Cardiac fibroblast (primary cell): Measurements from ENCODE around the gene KLHL29.

Source experiments
- DNase-seq, 2 donors: peaks; one replicate each; pipeline versions ENCODE4 v3.0.0 to v3.0.0-alpha.2; 2010; ENCODE audit warnings: low read depth in 2 of 2
- H3K4me3 ChIP-seq, 2 donors: replicated peaks in 1 of 2; 1 replicate in 1 of 2; 2 replicates in 1 of 2; pipeline ENCODE4 v1.5.1; 2011; ENCODE audit warnings: low read depth in 2 of 2, low read length in 2 of 2, mild to moderate bottlenecking in 2 of 2, moderate library complexity in 1 of 2
- TF ChIP-seq, protein P1 (sequence below): IDR thresholded peaks from one replicate; pipeline ENCODE4 v1.5.1; 2011; ENCODE audit warnings: low read depth, mild to moderate bottlenecking, low read length, inconsistent platforms

Gene KLHL29

DNA sequence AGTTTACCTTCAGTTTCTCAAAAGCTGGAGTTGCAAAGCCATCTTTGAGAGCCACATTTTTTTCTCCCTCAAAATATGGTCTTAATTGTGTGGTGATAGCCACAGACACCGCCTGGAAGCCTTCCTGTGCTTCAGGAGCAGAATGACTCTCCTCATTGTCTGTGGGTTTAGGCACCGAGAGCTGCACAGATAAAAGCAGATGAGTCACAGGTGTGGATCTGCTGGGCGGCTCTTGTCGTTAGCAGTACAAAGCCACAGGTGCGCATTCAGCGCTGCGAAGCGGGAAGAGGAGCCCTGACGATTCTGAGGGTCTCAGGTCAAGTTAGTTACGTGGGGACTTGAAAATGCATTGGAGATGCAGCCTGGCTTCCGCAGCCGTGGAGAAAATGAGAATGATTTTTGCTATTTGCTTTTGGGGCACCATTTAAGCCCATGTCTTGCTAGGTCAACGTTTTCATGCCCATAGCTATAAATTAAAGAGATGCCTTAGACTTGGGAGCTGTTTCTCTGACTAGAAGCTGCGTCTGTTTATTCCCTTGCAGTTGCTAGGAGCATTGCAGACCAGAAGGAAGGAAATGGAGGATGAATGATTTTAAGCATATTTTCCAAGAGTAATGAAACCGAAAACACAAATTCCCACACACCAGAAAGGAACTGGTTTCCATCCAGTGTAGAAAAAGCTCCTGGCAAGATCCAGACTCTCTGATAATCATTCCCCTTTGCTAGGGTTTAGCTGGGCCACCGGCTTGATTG lies 51.5 kb downstream of the KLHL29 start:
- peak in 1 of 2 donors; percentile 17 for DNase-seq
- TF ChIP-seq, protein P1, sequence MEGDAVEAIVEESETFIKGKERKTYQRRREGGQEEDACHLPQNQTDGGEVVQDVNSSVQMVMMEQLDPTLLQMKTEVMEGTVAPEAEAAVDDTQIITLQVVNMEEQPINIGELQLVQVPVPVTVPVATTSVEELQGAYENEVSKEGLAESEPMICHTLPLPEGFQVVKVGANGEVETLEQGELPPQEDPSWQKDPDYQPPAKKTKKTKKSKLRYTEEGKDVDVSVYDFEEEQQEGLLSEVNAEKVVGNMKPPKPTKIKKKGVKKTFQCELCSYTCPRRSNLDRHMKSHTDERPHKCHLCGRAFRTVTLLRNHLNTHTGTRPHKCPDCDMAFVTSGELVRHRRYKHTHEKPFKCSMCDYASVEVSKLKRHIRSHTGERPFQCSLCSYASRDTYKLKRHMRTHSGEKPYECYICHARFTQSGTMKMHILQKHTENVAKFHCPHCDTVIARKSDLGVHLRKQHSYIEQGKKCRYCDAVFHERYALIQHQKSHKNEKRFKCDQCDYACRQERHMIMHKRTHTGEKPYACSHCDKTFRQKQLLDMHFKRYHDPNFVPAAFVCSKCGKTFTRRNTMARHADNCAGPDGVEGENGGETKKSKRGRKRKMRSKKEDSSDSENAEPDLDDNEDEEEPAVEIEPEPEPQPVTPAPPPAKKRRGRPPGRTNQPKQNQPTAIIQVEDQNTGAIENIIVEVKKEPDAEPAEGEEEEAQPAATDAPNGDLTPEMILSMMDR, result no peak
- H3K4me3 ChIP-seq, result no peak overlapping the region

DNA sequence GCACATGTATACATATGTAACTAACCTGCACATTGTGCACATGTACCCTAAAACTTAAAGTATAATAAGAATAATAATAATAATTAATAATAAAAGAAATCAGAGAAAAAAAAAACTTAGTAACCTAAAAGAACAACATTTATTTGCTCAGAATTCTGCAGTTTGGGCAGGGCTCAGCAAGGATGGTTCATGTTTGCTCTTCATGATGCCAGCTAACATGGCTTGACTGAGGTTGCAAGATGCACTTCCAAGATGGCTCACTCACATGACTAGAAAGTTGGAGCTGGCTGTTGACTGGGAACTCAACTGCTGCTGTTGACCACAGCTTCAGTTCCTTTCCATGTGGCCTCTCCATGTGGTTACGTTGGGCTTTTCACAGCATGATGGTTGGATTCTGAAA lies 56.4 kb downstream of the KLHL29 start:
- TF ChIP-seq, protein P1, result no peak
- no peak overlapping the region for H3K4me3 ChIP-seq
- no peak for DNase-seq

DNA sequence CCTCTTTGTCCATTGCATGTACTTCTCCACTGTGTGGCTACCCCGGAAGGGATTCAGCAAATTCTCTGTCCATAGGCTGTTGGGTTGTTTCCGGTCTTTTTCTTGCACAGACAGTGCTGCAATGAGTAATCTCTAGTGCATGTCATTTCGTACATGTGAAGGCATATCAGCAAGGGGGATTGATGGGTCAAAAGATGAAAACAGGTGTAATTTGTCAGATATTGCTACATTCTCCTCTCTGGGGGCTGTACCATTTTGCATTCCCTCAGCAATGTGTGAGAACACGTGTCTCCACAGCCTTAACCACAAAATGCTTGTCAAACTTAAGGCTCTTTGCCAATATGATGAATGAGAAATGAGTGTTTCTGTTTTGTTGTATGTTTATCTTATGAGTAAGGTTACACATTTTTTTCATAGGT lies 60.5 kb downstream of the KLHL29 start:
- H3K4me3 ChIP-seq, result no peak overlapping the region
- peak; percentile 62 to 90 for DNase-seq
- TF ChIP-seq, protein P1, result no peak

DNA sequence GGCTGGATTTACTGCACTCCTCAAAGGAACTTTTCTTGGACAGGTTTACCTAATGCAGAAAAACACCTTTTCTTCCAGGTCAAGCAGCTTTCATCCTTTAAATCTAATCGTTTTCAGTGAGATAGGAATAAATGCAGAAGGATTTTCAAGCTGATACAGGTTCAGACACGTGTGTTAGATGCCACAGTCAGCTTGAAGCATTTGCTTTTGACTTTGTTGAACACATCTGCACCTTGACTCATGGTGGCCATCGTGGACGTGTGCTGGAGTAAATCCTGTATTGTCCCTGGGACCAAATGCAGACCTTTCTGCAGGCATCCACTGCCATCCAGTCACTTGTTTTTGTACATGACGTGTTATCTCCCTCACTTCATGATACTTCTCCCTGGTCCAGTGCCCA lies 61.9 kb downstream of the KLHL29 start:
- no peak overlapping the region for H3K4me3 ChIP-seq
- DNase-seq, result no peak
- TF ChIP-seq, protein P1, result no peak

DNA sequence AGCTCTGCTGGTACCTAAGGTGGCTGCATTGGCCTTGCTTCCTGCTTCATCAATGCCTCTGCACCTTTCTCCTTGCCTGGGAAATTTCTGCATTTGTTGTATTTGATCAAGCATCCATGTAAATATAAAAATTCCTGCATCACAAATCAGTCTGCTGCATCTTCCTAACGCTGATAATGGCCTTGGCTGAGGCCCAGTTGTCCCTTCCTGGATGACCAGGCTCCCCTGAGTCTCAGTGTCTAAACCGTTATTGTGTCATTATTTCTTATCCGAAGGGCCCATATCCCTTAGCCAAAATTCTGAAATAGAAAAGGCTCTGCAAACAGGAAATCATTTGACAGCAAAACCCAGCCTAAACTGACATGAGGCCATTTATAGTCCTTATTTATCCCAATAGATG lies 62.4 kb downstream of the KLHL29 start:
- no peak for DNase-seq
- no peak overlapping the region for H3K4me3 ChIP-seq
- TF ChIP-seq, protein P1, result no peak

DNA sequence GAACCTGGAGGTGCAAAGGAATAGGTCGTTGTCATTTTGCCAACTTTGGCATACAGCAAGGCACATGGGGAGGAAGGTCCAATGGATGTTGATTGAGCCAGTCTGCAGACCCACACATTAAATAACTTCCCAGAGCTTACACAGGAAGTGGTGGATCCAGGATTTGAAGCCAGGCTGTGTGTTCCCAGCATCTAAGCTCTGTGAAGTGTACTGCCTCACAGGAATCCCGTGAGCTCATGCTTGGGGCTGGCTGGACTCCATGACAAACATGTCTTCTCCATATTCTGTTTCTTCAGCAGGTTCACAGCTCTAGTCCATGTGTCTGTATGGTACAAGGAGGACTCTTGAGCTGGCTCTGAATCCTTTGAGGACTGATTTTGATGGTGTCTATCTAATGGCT lies 63.9 kb downstream of the KLHL29 start:
- no peak overlapping the region for H3K4me3 ChIP-seq
- DNase-seq, result no peak
- TF ChIP-seq, protein P1, result no peak

DNA sequence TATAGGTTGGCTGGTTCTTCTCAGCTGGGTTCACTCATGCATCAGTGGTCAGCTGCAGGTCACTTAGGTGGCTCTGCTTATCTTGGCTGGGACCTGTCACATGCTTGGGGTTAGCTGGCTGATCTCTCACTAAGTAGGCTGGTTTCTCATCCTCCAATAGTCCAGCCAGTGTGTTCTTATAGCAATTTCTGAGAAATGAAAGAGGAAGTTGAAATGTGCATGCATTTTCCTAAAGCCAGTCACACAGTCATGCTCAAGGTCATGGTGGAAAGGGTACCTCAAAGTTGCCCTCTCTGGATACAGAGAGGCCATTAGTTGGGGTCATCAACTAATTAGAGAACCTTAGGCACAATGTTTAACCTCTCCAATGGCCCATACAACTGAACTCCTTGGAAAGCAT lies 64.4 kb downstream of the KLHL29 start:
- no peak for DNase-seq
- TF ChIP-seq, protein P1, result no peak
- no peak overlapping the region for H3K4me3 ChIP-seq
